Lower lobe of right lung (tissue), 2 donors: ENCODE results near the gene SWI5. TPM values are rescaled to one million over a fixed set of nuclear protein-coding genes. Genes with fewer than 3 reads are reported as not detected.

Source experiments
- ATAC-seq, 2 donors: fragments of 200-7000 bp; cut with Tn5 transposase; one replicate each; pipeline ENCODE4 v1.9.1; 2020 to 2022; ENCODE audit warnings: mild to moderate bottlenecking in 2 of 2, moderate library complexity in 2 of 2
- DNase-seq: peaks from one replicate; pipeline ENCODE4 v3.0.0-alpha.2; 2020
- H3K27ac ChIP-seq: fragments of 200-600 bp; one replicate; pipeline ENCODE4 v1.8.0; 2022
- H3K27me3 ChIP-seq: fragments of 200-600 bp; one replicate; pipeline ENCODE4 v1.8.0; 2022; ENCODE audit warnings: low read depth
- H3K36me3 ChIP-seq: fragments of 200-600 bp; one replicate; pipeline ENCODE4 v1.8.0; 2022; ENCODE audit warnings: mild to moderate bottlenecking
- H3K4me1 ChIP-seq: fragments of 200-600 bp; one replicate; pipeline ENCODE4 v1.8.0; 2022
- H3K4me3 ChIP-seq: fragments of 200-600 bp; one replicate; pipeline ENCODE4 v1.8.0; 2022; ENCODE audit warnings: mild to moderate bottlenecking
- H3K9me3 ChIP-seq: fragments of 200-600 bp; one replicate; pipeline ENCODE4 v1.8.0; 2022
- CTCF ChIP-seq: fragments of 200-600 bp; IDR thresholded peaks from one replicate; pipeline ENCODE4 v1.8.0; 2022; ENCODE audit warnings: antibody characterized with exemption, mild to moderate bottlenecking
- intact Hi-C: fragments of 100-400 bp; cut with DNase I; formaldehyde crosslinking; loops from one replicate; pipeline ENCODE4 v1.11.0; 2022
- total RNA-seq: library from RNA; stranded (reverse); fragmentation: NEBNext Ultra II Directional; extraction: Animal tissue kit (Norgen Biotek cat#: 25700); gene quantifications from one replicate; pipeline ENCODE4 v1.2.1, GENCODE V29; 2021
- donor health status: DM: no; HTN: yes; CAD: no; lungs with severe emphysema.

SWI5 gene
- total RNA-seq, 1 donor from 2014 or later, result 19.1 TPM

- no peak for TF ChIP-seq CTCF
- Histone ChIP-seq H3K27me3 (no peaks in the 10 kb centered on the region), H3K4me3 (no peak overlapping the region), H3K9me3 (no peaks in the 10 kb centered on the region), H3K4me1 (no peaks in the 10 kb centered on the region), H3K27ac (no peak overlapping the region), H3K36me3 (peaks cover 79% of the 10 kb centered on the region)
- ATAC-seq (no peak), DNase-seq (no peak)
- intact Hi-C loops, result no loop called here
These were observed 9.0 kb upstream of the SWI5 start for GRCh38 chr9:128266868-128267590.

- Histone ChIP-seq H3K27me3 (no peaks in the 10 kb centered on the region), H3K36me3 (peaks cover 59% of the 10 kb centered on the region), H3K4me3 (no peak overlapping the region), H3K27ac (no peak overlapping the region), H3K4me1 (peaks cover 13% of the 10 kb centered on the region), H3K9me3 (no peaks in the 10 kb centered on the region)
- TF ChIP-seq CTCF, result no peak
- intact Hi-C loops, result no loop called here
- no peak for ATAC-seq
- no peak for DNase-seq
These were observed 5.0 kb upstream of the SWI5 start for GRCh38 chr9:128271112-128271511.

- peaks cover 55% of the 10 kb centered on the region for H3K36me3 ChIP-seq
- no peak overlapping the region for H3K27ac ChIP-seq
- no peak for TF ChIP-seq CTCF
- H3K4me1 ChIP-seq, result peaks cover 15% of the 10 kb centered on the region
- no peak overlapping the region for H3K4me3 ChIP-seq
- ATAC-seq (no peak), DNase-seq (no peak)
- intact Hi-C loops, result no loop called here
- H3K9me3 ChIP-seq, result no peaks in the 10 kb centered on the region
- no peaks in the 10 kb centered on the region for H3K27me3 ChIP-seq
These were observed 4.6 kb upstream of the SWI5 start for GRCh38 chr9:128271512-128271911.

- no peaks in the 10 kb centered on the region for H3K27me3 ChIP-seq
- peak overlapping the region; percentile 86 for H3K4me3 ChIP-seq
- H3K36me3 ChIP-seq, result peaks cover 32% of the 10 kb centered on the region
- no peak for DNase-seq
- peaks cover 37% of the 10 kb centered on the region for H3K4me1 ChIP-seq
- no peaks in the 10 kb centered on the region for H3K9me3 ChIP-seq
- no peak for ATAC-seq
- H3K27ac ChIP-seq, result peak overlapping the region; percentile 88
- intact Hi-C loops, result no loop called here
- TF ChIP-seq CTCF, result no peak
These were observed 1.8 kb upstream of the SWI5 start for GRCh38 chr9:128274245-128274644.

- H3K9me3 ChIP-seq, result no peaks in the 10 kb centered on the region
- H3K4me3 ChIP-seq, result peak within 1 kb of the TSS; percentile 86
- peaks cover 27% of the 10 kb centered on the region for H3K36me3 ChIP-seq
- intact Hi-C loops, result no loop called here
- DNase-seq (peak; percentile 58), ATAC-seq (peak; percentile 77 to 84)
- peaks cover 45% of the 10 kb centered on the region for H3K4me1 ChIP-seq
- H3K27me3 ChIP-seq, result no peaks in the 10 kb centered on the region
- TF ChIP-seq CTCF, result peak; percentile 8
- H3K27ac ChIP-seq, result peak within 1 kb of the TSS; percentile 88
These were observed 673 bp upstream of the SWI5 start, which contains the start of gene GOLGA2 for GRCh38 chr9:128275198-128276007. GOLGA2 (minus strand) TSS chr9:128276007; CDS start chr9:128275976, 31 bp downstream.
